GM18508 (cell line): ENCODE measurements around the gene TTLL8.

Experiments
- ATAC-seq: cut with Tn5 transposase; IDR thresholded peaks from one replicate; pipeline ENCODE4 v1.9.1; 2021; ENCODE audit warnings: moderate number of reproducible peaks; ENCODE audit not compliant: insufficient read depth, unreplicated experiment

TTLL8 gene

DNA sequence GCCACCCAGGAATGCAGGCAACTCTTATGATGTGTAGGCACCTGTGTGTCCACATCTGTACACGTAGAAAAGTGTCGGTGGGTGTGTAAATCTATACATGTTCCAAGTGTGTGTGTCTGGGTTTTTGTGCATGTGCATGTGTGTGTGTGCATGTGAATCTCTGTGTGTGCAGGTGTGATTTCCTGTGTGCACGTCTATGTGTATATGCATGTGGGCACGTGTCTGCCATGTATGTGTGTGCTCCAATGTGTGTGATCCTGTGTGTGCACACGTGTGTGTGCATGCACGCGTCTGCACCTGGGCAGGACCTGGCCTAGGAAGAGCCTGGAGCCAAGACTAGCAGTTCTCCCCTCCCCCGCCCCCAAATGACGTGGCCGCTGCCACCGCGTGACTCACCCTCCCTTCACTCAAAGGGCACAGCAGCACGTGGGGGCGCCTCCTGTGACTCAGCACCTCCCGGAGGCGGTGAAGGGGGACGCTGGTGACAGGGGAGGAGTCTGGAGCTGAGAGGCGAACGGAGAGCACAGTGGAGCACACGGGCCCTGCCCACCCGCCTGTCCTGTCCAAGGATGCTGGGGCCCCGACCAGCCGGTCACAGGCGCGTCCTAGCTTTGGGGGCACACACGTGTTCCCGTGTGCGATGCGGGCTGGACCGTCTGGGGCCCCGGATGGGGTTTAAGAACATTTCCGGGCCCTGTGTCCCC, 87.4 kb downstream of the TTLL8 start:
- ATAC-seq: peak; percentile 37

- peak; percentile 2 for ATAC-seq
Observed at GRCh38 chr22:49969751-49970527, 88.2 kb downstream of the TTLL8 start.

DNA sequence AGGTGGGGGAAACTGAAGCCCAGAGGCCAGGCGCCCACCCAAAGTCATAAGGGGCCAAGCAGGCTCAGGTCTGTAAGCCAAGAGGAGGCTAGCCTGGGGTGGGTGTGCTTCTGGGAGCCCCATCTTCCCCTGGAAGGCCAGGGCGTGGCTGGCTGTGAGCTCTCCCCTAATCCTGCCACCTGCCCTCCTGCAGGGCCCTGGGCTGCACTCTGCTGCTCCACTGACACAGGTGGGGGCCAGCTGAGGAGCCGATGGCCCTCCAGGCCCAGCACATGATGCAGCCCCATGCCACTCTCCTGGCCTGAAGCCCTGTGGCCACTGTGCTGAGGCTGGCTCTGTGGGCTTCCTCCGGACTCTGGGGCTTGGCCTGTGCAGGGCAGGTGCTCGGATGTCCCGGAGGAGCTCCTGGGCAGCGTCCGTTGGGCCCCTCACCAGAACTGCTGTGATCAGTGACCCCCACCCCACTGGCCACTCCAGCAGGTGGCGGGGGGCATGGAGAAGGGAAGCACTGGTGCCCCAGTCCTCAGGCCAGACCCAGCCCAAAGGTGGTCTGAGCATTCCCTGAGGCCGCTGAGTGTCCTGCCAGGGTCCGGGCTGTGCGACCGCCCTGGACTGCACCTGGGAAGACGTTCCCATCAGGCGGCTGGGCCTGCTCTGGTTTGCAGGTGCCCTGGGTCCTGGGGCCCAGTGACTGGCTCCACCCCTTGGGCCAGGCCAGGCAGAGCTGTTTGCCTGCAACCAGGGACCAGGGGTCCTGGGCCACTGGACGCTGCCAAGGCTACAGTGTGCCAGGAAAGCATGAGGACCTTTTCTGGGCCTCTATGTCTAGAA, 89.1 kb downstream of the TTLL8 start:
- no peak for ATAC-seq
